GM19468 (cell line): ENCODE results near the gene SART3.
A peak's percentile ranks its signal among the peaks of the same experiment; 100 is the strongest.
"Not testable (repeated sequence)": the region's sequence is repeated elsewhere in the genome, so short reads cannot be mapped to it uniquely, and the experiment has no call there.

Experiments
- ATAC-seq: cut with Tn5 transposase; IDR thresholded peaks from one replicate; pipeline ENCODE4 v1.9.1; 2021; ENCODE audit warnings: mild to moderate bottlenecking, moderate library complexity, moderate number of reproducible peaks; ENCODE audit not compliant: unreplicated experiment; ENCODE audit errors: extremely low read depth

Gene SART3

DNA sequence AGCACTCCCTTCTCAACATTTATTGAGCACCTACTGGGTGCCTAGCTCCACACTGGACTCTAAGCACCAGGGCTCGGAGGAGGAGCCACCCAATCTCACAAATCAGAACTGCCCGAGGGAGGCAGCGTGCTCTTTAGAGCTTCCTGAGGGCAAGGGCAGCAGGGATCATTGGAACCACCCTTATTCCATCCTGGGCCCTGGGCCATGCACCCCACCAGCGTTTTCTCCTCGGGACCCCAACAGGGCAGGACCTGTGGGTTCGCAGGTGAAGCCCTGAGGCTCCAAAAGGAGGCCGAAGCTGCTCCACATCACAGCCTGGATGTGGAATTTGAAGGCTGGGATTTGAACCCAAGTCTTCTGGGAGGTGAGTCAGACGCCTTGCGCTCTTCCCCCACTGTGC, 21.5 kb upstream of the SART3 start:
- ATAC-seq, result no peak

DNA sequence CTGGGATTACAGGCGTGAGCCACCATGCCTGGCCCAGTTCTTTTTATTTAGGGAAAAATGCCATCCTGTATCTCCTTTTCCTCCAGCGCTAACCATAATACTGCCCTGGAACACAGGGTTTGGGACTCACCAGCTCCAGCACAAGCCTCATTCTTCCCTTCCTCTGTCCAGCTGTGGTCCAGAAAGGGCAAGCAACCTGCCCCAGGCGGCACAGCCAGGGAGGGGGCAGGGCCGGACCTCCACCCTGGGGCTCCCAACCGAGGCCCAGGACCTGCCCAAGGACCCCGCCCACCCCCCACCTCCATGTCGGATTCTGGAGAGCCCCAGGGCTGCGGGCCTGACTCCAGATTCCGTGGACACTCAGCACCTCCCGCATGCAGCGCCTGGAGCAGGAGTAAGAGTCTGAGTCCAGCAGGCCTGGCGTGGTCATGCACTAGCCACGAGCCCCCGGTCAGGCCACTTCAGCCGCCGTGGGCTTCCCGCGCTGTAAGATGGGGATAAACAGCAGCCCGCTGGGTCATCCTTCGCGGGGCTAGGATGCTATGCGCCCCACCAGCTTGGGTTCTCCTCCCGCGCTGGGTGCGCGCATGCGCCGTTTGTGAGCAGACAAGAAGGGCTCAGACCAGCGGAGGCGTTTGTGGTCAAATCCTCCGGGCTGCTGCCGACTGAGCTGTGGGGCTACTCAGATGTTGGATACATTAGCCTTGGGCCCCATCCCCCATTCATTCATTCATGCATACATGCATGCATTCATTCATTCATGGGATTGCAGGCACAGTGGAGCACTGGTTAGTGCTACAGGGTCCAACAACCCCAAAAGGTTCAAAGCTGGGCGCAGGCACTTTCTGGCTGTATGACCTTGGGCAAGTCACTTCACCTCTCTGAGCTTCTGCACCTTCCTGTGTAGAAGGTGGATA, 20.6 kb upstream of the SART3 start:
- ATAC-seq, result no peak

DNA sequence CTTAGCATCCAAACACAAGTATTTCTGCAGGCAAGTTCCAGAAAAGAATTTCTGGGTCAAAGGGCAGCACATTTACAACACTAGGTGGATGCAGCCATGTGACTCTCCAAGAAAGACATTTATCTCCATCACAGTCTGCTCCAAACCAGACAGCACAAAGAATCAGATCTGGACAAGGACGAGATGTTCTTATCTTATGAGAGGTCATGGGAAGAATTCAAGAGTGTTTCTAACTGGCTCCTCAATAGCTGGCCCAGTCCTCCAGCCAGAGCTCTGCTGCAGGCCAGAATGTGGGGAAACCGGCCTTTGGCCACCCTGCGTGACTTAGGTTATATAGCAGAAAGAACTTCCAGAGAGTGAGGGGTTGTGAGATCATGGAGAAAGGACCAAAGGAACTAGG, 19.6 kb upstream of the SART3 start:
- no peak for ATAC-seq

DNA sequence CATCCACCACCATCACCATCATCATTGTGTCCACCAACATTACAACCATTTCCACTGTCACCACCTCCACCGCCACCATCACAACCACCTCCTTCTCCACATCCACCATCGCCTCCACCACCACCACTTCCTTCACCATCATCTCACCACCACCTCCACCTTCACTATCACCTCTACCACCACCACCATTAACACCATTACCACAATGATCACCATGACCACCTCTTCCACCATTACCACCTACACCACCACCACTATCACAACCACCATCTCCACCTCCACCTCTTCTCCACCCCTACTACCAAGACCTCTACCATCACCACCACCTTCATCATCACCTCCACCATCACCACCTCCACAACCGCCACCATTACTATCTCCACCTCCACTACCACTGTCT, 17.8 kb upstream of the SART3 start:
- no peak for ATAC-seq

DNA sequence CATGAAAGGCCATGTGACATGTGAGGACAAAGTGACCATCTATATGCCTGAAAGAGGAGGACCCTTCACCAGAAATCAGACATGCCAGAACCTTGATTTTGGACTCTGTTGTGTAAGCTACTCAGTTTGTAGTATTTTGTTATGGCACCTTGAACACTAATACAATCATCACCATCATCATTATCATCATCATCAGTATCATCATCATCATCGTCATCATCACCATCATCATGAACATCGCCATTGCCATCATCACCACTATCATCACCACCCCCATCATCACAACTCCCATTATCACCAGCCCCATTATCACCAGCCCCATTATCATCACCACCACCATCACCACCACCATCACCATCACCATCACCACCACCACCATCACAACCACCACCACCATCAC, 17.3 kb upstream of the SART3 start:
- no peak for ATAC-seq

DNA sequence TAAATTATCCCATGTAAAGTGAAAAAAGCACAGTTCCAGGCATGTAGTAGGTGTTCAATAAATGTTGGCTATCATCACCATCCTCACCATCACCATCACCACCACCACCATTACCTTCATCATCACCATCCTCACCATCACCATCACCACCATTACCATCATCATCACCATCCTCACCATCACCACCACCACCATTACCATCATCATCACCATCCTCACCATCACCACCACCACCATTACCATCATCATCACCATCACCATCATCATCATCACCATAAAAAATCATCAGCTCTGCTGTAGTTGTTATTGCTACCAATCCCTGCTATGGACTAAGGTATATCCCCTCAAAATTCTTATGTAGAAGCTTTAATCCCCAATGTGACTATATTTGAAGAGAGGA, 16.5 kb upstream of the SART3 start:
- ATAC-seq, result no peak

DNA sequence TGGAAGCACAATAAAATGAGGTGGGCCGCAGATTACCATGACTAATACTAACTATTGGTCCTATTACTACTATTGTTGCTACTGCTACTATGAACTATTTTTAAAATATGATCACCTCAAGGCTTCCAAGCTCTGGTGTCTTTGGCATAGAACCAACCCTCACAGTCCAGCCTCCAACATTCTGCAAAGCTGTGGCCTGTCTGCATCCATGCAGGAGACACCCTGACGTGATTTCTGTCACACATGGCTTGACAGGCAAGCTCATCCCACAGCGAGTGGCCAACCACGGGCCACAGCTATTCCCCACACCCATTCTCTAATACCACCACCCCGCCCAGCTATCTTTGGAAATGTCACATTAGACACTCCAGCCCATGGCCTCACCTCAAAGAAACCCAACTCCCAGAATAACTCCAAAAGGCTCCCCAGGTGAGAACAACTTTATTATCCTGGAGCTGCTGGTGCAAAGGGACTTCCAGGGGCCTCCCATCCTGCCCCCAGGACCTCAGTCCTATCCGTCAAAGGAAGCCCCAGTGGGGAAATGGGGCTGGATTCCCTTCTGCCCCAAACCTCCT, 15.8 kb upstream of the SART3 start:
- no peak for ATAC-seq

DNA sequence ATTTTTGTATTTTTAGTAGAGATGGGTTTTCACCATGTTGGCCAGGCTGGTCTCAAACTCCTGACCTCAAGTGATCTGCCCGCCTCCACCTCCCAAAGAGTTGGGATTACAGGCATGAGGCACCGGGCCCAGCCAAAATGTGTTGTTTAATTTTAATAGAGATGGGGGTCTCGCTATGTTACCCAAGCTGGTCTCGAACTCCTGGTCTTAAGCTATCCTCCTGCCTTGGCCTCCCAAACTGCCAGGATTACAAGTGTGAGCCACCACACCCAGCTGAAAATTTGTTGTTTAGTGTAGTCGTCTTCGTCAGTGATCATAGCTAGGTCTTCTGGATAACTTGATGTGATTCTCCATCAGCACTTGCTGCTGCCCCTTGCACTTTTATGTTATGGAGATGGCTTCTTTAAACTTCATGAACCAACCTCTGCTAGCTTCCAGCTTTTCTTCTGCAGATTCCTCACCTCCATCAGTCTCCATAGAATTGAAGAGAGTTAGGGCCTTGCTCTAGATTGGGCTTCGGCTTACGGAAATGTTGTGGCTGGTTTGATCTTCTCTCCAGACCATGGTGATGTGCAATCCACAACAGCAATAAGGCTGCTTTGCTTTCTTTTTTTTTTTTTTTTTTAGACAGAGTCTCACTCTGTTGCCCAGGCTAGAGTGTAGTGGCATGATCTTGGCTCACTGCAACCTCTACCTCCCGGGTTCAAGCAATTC, 14.4 kb upstream of the SART3 start:
- no peak for ATAC-seq

DNA sequence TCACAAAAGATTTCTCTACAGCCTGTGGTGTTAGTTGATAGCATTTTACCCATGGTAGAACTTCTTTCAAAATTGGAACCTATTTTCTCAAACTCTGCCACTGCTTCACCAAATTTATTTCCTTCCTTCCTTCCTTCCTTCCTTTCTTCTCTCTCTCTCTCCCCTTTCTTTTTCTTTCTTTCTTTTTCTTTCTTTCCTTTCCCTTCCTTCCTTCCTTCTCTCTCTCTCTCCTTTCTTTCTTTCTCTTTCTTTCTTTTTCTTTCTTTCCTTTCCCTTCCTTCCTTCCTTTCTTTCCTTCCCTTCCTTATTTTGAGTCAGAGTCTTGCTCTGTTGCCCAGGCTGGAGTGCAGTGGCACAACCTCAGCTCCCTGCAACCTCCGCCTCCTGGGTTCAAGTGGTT, 13.3 kb upstream of the SART3 start:
- ATAC-seq, result not testable (repeated sequence)

DNA sequence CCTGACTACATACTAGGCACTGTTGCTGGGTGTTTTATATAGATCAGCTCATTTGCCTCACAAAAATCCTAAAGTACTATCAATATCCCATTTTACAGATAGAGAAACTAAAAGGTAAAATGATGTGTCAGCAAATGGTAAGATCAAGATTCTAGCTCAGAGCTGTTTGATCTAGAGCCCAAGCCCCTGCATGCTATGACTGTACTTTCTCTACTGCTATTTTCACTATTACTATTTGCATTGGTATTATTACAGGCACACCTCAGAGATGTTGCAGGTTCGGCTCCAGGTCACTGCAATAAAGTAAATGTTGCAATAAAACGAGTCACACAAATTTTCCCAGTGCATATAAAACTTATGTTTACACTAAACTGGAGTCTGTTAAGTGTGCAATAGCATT, 12.3 kb upstream of the SART3 start:
- peak; percentile 16 for ATAC-seq

DNA sequence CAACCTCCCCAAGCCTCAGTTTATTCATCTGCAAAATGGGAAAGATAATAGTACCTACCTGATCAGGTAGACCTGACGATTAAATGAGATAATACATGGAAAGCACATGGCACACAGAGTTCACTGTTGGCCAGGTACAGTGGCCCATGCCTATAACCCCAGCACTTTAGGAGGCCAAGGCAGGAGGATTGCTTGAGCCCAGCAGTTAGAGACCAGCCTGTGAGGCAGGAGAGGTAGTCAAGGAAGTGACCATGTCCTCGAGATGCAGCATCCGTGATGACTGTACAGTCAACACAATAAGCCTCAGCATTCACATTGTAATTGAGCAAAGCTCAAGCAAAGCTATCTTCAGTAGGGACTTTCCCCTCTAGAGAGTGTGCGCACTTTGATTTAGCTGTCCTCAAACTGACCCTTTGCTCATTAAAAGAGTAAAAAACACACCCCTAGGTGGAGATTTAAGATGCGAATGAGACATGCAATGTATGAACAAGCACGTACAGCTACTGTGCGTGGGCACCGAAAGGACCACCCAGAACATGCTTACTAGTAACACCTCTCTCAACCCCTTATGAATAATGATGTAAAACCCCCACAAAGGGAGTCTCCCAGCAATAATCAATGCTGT, 11.3 kb upstream of the SART3 start:
- ATAC-seq, result no peak

DNA sequence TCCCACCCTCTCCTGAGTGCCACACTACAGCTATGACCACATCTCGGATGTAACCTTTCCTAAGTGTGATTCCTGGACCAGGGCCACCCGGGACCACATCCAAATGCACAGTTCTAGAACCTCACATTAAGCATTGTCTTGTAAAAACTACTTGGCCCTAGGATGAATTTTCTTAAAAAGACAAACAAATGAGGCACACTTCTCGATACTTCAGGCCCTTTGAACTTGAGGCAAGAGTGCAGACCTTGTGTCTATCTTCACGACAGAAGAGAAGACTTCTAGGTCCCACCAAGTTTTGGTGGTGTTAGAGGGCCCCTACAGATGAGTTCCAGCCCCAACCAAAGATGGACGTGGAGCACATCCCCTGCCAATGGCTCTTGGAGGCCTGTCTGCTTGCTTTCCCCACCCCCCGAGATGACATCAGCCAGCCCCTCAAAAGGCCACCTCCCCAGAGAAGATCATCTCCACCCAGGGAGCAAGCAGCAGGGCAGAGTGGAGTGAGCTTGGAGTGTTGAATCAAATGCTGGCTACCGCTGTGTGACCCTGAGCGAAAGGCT, 10.7 kb upstream of the SART3 start:
- ATAC-seq, result no peak

DNA sequence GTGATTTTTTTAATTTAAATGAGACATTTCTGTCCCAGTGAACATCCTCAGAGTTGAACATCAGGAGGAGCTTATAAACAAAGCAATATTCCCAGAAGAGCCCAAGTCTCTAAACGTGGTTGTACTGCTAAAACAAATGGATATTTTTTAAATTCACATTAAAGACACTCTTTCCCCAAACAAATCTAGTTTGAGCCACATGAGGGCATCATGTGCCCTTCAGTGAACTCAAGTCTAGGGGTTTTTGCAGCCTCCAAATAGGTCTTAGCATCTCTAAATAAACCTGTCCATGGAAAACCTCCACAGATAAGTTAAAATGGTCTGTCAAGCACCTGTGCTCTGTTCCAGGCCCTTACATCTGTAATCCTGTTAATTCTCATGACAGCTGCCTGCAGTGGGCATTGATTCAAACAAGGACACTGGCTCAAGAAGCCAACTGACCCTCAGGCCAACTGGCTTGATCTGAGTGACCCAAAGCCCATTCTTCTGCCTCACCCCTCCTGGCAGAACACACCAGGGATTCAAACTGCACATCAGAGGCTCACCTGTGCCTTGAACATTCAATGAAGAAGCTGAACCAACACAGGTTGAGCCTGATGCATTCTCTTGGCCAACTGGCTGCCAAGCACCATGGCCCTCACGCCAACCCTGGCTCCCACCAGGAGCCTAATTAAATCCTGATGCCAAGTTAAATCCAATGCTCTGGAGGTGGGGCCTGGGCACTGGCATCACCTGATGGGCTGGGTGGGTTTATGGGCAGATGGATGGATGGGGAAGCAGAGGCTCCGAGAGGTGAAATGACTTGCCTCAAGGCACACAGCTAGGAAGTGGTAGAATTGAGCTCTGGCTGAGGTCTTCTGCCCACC, 10.0 kb upstream of the SART3 start:
- ATAC-seq, result no peak

DNA sequence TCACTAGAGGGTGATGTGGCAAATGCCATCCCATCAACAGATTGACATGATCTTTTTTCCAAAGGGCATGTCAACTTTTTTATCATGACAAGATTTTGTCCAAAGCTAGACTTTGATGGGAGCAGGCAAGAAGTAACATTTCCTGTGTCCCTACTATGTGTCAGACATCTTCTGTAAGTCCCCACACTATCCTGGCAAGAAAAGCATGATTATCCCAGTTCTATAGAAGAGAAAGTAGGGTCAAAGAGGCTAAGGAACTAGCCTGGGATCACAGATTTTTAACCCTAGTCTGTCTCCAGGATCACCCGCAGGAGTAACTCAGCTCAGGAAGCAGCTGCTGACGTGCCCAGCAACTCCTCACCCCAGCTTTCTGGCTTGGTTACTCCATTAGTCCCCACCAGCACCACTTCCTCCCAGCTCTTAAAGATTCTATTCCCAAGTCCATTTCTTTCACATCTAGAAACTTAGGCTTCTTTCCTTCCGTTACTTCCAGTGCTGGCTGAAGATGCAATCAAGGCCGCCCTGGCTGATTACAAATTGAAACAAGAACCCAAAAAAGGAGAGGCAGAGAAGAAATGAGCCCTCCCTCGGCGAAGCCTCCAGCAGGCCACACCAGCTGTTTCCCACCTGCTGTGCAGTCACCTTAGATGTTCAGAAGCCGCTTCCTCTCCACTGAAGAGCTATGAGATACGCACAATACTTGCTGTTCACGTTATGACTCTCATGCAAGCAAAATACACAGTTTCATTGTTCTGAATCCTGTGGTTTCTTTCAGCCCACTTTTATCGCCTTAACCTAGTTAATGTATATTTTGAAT, 7.6 kb upstream of the SART3 start:
- ATAC-seq, result peak; percentile 72

DNA sequence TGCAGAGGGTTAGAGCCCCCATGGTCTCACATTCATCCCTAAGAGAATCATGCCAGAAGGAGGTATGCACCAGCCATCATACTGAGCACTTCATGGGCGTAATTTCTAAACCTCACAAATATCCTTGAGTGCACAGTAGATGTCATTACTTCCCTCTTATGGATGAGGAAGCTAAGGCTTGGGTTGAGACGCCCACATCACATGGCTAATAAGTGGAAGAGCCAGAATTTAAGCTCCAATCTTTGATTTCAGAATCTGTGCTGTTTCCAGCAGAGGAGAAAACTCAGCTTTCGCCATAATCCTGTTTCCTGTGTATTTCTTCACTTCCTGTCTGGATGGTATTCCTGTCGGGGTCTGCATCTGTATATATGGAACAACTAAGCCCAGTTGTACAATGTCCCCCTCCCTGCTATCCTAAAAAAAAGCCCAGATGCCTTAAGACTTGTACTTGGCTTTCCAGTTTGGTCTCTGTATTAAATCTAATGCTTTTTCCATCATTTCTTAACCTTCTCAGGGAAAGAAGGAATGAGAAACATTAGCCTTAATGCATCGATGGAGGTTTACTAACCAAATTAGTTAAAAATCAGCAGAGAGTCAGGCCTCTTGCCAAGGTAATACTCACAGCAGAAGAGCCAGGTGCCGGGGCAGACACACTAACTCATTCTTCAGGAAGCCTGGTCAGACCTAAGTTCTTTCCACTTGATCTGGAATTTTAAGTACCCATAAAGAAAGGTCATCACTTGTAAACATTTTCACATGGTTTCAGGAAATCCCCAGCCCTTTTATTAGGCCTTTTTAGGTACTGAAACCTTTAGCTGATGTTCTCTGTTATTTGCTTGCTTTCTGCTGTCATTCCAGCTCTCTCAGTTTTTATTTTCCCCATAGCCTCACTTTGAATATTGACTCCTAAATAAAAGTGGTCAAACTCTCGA, 6.7 kb upstream of the SART3 start:
- no peak for ATAC-seq

DNA sequence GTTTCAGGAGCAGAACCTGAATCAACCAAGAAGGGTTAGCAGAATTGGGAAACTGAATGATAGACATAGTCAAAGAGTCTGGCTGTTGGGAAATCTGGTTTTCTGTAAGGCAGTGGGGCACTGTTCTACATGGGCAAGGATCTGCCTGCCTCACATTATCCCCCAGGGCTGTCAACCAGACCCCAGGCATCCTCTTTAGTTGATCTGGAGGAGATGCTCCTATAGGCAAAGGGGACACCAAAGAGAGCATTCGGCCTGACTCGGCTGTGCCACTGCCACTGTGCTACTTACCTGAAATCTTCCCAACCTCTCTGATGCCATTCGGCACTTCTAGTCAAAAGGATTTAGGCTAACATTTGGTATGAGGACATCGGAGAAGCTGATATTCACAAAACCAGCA, 5.5 kb upstream of the SART3 start:
- ATAC-seq, result no peak

DNA sequence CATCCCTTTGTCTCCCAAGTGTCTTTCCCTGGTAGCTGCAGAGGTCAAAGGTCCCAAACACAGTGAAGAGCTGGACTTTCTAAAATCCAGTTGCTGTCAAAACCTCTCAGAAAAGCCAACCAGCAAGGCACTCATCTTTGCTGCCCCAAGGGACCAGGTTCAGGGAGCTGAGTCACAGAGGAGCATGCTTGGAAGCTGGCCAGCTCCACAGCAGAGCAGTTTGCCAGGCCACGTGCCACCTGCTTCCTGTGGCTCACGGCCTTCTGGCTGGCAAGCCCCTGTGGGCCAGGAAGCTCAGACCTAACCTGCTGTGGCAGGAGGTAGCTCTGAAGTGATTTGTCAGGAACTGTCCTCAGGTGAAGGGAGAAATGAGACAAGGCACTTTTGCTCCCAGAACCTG, 5.0 kb upstream of the SART3 start:
- ATAC-seq, result no peak

DNA sequence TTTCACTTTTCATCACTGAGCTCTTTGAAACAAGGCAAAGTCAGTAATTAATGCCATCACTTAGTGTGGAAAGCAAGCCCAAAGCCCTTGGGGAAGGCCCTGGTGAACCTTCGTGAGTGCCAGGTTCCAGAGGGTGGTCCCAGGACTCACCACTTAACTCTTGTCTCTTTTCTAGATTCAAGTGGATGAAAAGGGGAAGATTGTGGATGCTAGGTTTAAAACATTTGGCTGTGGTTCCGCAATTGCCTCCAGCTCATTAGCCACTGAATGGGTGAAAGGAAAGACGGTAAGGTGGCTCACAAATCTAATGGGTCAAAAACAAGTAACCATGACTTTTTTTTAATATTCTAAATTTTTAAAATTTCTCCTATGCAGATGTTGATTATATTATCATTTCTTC, 4.2 kb upstream of the SART3 start:
- no peak for ATAC-seq
